Neural cell (in vitro differentiated cells): ENCODE data around the gene GMDS. TPM values are rescaled to one million over a fixed set of nuclear protein-coding genes. Genes with fewer than 3 reads are reported as not detected.

Experiments
- H2AFZ ChIP-seq: fragments of 200-600, 300-800 bp; sonication (generic), shearing (Covaris generic); 2 replicates; pipeline ENCODE4 v1.6.0; 2014; ENCODE audit warnings: low read depth, mild to moderate bottlenecking, antibody characterized with exemption, low read length, moderate library complexity
- H3F3A ChIP-seq: fragments of 200-600 bp; shearing (Covaris generic); 2 replicates; pipeline ENCODE4 v1.6.1; 2016; ENCODE audit warnings: mild to moderate bottlenecking, moderate library complexity, mixed read lengths, antibody characterized with exemption, low read length; ENCODE audit not compliant: insufficient read depth, poor library complexity, severe bottlenecking
- H3K27ac ChIP-seq: fragments of 200-600, 300-800 bp; sonication (generic), shearing (Covaris generic); 2 replicates; pipeline ENCODE4 v1.5.1; 2014; ENCODE audit warnings: mild to moderate bottlenecking, low read length, moderate library complexity
- H3K27me3 ChIP-seq: fragments of 300-800, 200-600 bp; sonication (generic), shearing (Covaris generic); 2 replicates; pipeline ENCODE4 v1.6.0; 2014; ENCODE audit warnings: mild to moderate bottlenecking, low read depth, low read length, moderate library complexity; ENCODE audit not compliant: insufficient read depth
- H3K36me3 ChIP-seq: fragments of 300-800, 200-600 bp; sonication (generic), shearing (Covaris generic); 2 replicates; pipeline ENCODE4 v1.5.1; 2014; ENCODE audit warnings: mild to moderate bottlenecking, antibody characterized with exemption, low read length, moderate library complexity; ENCODE audit not compliant: insufficient read depth
- H3K4me2 ChIP-seq: fragments of 300-800, 200-600 bp; sonication (generic), shearing (Covaris generic); 2 replicates; pipeline ENCODE4 v1.6.0; 2014; ENCODE audit warnings: mild to moderate bottlenecking, low read length
- H3K4me3 ChIP-seq: fragments of 300-800, 200-600 bp; sonication (generic), shearing (Covaris generic); 2 replicates; pipeline ENCODE4 v1.5.1; 2014; ENCODE audit warnings: mild to moderate bottlenecking, low read length, moderate library complexity
- H3K79me2 ChIP-seq: fragments of 200-600 bp; shearing (Covaris generic); replicated peaks from 2 replicates; pipeline ENCODE4 v1.6.0; 2014; ENCODE audit warnings: mild to moderate bottlenecking, low read length, moderate library complexity; ENCODE audit not compliant: insufficient read depth
- H3K9ac ChIP-seq: fragments of 300-800, 200-600 bp; sonication (generic), shearing (Covaris generic); 2 replicates; pipeline ENCODE4 v1.6.1; 2016; ENCODE audit warnings: mild to moderate bottlenecking, low read length, mixed read lengths
- H3K9me2 ChIP-seq: fragments of 200-600 bp; shearing (Covaris generic); 2 replicates; pipeline ENCODE4 v1.6.1; 2016; ENCODE audit warnings: mild to moderate bottlenecking, low read length, mixed read lengths; ENCODE audit not compliant: insufficient read depth
- H3K9me3 ChIP-seq: fragments of 200-600, 300-800 bp; sonication (generic), shearing (Covaris generic); 2 replicates; pipeline ENCODE4 v1.6.1; 2016; ENCODE audit warnings: mild to moderate bottlenecking, mixed run types, low read length, moderate library complexity, mixed read lengths
- H4K20me1 ChIP-seq: fragments of 200-600 bp; shearing (Covaris generic); 2 replicates; pipeline ENCODE4 v1.6.1; 2016; ENCODE audit warnings: mild to moderate bottlenecking, mixed run types; ENCODE audit not compliant: insufficient read depth
- EP300 ChIP-seq: fragments of 450-650 bp; conservative IDR thresholded peaks from 2 replicates; pipeline ENCODE4 v1.6.1; 2014; ENCODE audit warnings: antibody characterized with exemption, mild to moderate bottlenecking, moderate library complexity; ENCODE audit not compliant: poor library complexity, severe bottlenecking
- EZH2 ChIP-seq: fragments of 200-600, 300-800 bp; shearing (Covaris generic), sonication (generic); IDR thresholded peaks from 2 replicates; pipeline ENCODE4 v1.6.1; 2014; ENCODE audit warnings: antibody characterized with exemption, low read length, borderline replicate concordance, mild to moderate bottlenecking; ENCODE audit not compliant: insufficient read depth, poor library complexity, severe bottlenecking
- MXI1 ChIP-seq: fragments of 450-650 bp; conservative IDR thresholded peaks from 2 replicates; pipeline ENCODE4 v1.6.1; 2014; ENCODE audit warnings: antibody characterized with exemption, mild to moderate bottlenecking; ENCODE audit not compliant: poor library complexity, severe bottlenecking
- POLR2AphosphoS5 ChIP-seq: IDR thresholded peaks from 2 replicates; pipeline ENCODE4 v1.6.1; 2012
- RAD21 ChIP-seq: fragments of 450-650 bp; conservative IDR thresholded peaks from 2 replicates; pipeline ENCODE4 v1.6.1; 2014; ENCODE audit warnings: antibody characterized with exemption, mild to moderate bottlenecking, moderate library complexity
- REST ChIP-seq: IDR thresholded peaks from 2 replicates; pipeline ENCODE4 v1.6.1; 2012; ENCODE audit warnings: borderline replicate concordance
- SMC3 ChIP-seq: fragments of 450-650 bp; conservative IDR thresholded peaks from 2 replicates; pipeline ENCODE4 v1.6.1; 2014; ENCODE audit warnings: antibody characterized with exemption, mild to moderate bottlenecking, moderate library complexity; ENCODE audit not compliant: poor library complexity
- TAF1 ChIP-seq: IDR thresholded peaks from 2 replicates; pipeline ENCODE4 v1.6.1; 2012; ENCODE audit warnings: low read depth
- polyA plus RNA-seq: library from polyadenylated mRNA; depleted of rRNA; stranded (reverse); fragments of >200 nt; gene quantifications from 2 replicates; pipeline ENCODE4 v1.2.3, GENCODE V29; 2014
- TF ChIP-seq, protein P1 (sequence below): fragments of 450-650 bp; IDR thresholded peaks from 2 replicates; pipeline ENCODE4 v1.5.1; 2014; ENCODE audit warnings: antibody characterized with exemption, mild to moderate bottlenecking, moderate library complexity; ENCODE audit not compliant: poor library complexity, severe bottlenecking

The GMDS gene
- polyA plus RNA-seq, 1 donor from 2014 or later: 11.4 TPM

DNA sequence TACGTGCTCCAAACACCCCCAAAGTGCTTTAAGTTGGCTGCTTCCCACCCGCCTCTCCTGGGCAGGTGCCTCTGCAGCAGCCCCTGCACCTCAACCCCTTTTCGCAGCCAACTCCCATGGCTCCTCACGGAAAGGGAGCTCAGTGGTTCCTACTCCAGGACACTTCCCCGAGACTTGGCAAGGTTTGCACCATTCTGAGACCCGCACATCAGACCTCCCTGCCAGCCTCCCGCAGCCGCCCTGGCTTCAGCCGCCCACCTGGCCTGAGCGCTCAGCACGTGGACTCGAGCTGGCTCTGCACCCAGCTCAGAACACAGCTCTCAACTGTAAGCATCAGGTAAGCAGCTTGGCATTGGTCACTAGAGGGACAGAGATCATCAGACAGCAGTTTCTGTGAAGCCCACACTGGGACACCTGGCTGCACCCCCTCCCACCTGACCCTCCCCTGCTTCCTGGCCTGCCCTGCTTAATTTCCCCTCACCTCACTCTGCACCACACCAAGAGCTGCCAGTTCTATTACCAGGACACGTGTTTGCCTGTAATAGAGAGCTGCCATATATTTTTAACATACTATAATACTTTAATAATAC, 28.5 kb downstream of the GMDS start (continued):
- TF ChIP-seq EP300 (no peak), POLR2AphosphoS5 (no peak), MXI1 (no peak), TAF1 (no peak)

DNA sequence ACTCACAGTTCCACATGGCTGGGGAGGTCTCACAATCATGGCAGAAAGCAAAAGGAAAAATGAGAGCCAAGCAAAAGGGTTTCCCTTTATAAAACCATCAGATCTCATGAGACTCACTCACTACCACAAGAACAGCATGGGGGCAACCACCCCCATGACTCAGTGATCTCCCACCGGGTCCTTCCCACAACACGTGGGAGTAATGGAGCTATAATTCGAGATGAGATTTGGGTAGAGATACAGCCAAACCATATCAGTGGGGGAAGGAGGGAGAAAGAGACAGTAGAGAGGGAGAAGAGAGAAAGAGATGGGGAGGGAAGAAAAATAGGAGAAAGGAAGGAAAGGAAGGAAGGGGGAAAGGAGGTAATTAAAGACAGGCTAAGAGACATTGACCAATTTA, 30.1 kb downstream of the GMDS start:
- H3K4me2 ChIP-seq: no peak overlapping the region
- no peak overlapping the region for H2AFZ ChIP-seq
- no peaks in the 10 kb centered on the region for H3K36me3 ChIP-seq
- H3K9me2 ChIP-seq: no peaks in the 10 kb centered on the region
- TF ChIP-seq EZH2 (no peak), REST (no peak), MXI1 (no peak), RAD21 (no peak), EP300 (no peak), TAF1 (no peak), POLR2AphosphoS5 (no peak), SMC3 (no peak)
- TF ChIP-seq, protein P1, sequence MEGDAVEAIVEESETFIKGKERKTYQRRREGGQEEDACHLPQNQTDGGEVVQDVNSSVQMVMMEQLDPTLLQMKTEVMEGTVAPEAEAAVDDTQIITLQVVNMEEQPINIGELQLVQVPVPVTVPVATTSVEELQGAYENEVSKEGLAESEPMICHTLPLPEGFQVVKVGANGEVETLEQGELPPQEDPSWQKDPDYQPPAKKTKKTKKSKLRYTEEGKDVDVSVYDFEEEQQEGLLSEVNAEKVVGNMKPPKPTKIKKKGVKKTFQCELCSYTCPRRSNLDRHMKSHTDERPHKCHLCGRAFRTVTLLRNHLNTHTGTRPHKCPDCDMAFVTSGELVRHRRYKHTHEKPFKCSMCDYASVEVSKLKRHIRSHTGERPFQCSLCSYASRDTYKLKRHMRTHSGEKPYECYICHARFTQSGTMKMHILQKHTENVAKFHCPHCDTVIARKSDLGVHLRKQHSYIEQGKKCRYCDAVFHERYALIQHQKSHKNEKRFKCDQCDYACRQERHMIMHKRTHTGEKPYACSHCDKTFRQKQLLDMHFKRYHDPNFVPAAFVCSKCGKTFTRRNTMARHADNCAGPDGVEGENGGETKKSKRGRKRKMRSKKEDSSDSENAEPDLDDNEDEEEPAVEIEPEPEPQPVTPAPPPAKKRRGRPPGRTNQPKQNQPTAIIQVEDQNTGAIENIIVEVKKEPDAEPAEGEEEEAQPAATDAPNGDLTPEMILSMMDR: no peak
- no peak overlapping the region for H3K9ac ChIP-seq
- no peaks in the 10 kb centered on the region for H3K79me2 ChIP-seq
- H3K27ac ChIP-seq: no peak overlapping the region
- H4K20me1 ChIP-seq: no peaks in the 10 kb centered on the region
- no peak overlapping the region for H3K4me3 ChIP-seq
- H3K27me3 ChIP-seq: no peaks in the 10 kb centered on the region
- no peaks in the 10 kb centered on the region for H3K9me3 ChIP-seq
- H3F3A ChIP-seq: no peaks in the 10 kb centered on the region

- H3F3A ChIP-seq: no peaks in the 10 kb centered on the region
These were observed 32.3 kb downstream of the GMDS start for GRCh38 chr6:2213086-2213485.

More at GRCh38 chr6:2213086-2213485, 32.3 kb downstream of the GMDS start:
- H3K79me2 ChIP-seq: no peaks in the 10 kb centered on the region
- no peak overlapping the region for H2AFZ ChIP-seq
- H3K4me2 ChIP-seq: no peak overlapping the region
- TF ChIP-seq EP300 (no peak), RAD21 (no peak), SMC3 (no peak), TAF1 (no peak), MXI1 (no peak), REST (no peak), EZH2 (no peak), POLR2AphosphoS5 (no peak)
- TF ChIP-seq, protein P1: no peak
- no peaks in the 10 kb centered on the region for H3K36me3 ChIP-seq
- no peak overlapping the region for H3K9ac ChIP-seq
- no peaks in the 10 kb centered on the region for H3K9me3 ChIP-seq
- no peak overlapping the region for H3K4me3 ChIP-seq
- H4K20me1 ChIP-seq: no peaks in the 10 kb centered on the region
- H3K27ac ChIP-seq: no peak overlapping the region
- no peaks in the 10 kb centered on the region for H3K9me2 ChIP-seq
- H3K27me3 ChIP-seq: no peaks in the 10 kb centered on the region
